SK-N-SH (cell line): Measurements from ENCODE around the gene ID2. TPM values are rescaled to one million over a fixed set of nuclear protein-coding genes. Genes with fewer than 3 reads are reported as not detected.

ENCODE experiments used
- CTCF ChIA-PET: fragments of 300-600, 350-600 bp; formaldehyde crosslinking; extraction: SDS; loops from one replicate; lab custom pipeline; 2021; lab: Yijun Ruan, JAX
- POLR2A ChIA-PET: fragments of 350-600 bp; sonication (Branson Sonifier 250); formaldehyde crosslinking; extraction: SDS; loops from one replicate; lab custom pipeline; 2020; ENCODE audit warnings: antibody characterized with exemption, inconsistent platforms; lab: Yijun Ruan, JAX
- DNase-seq: peaks from one replicate; pipeline ENCODE4 v3.0.0; 2012
- H2AFZ ChIP-seq: fragments of 200-600 bp; sonication (generic); 2 replicates; pipeline ENCODE4 v1.8.1; 2016; ENCODE audit warnings: antibody characterized with exemption, mild to moderate bottlenecking, low read depth
- H3F3A ChIP-seq: fragments of 200-600 bp; sonication (generic); replicated peaks from 2 replicates; pipeline ENCODE3; 2016; ENCODE audit warnings: antibody characterized with exemption, mild to moderate bottlenecking; ENCODE audit not compliant: insufficient read depth
- H3K27ac ChIP-seq, 2 experiments: fragments of 200-500 bp in 1 of 2; fragments of 200-600 bp in 1 of 2; sonication (Bioruptor generic) in 1 of 2; sonication (generic), shearing (Covaris generic) in 1 of 2; 2 replicates each; pipeline versions ENCODE4 v1.5.1 to v1.6.1; 2014 to 2016; ENCODE audit warnings: low read depth in 2 of 2, inconsistent platforms in 1 of 2, low read length in 1 of 2, mild to moderate bottlenecking in 1 of 2, mixed read lengths in 1 of 2
- H3K27me3 ChIP-seq: fragments of 200-600 bp; sonication (generic), shearing (Covaris generic); 2 replicates; pipeline ENCODE4 v1.6.1; 2016; ENCODE audit warnings: mixed run types; ENCODE audit not compliant: insufficient read depth
- H3K36me3 ChIP-seq, 2 experiments: fragments of 200-500 bp in 1 of 2; fragments of 200-600 bp in 1 of 2; sonication (Bioruptor generic) in 1 of 2; sonication (generic) in 1 of 2; replicated peaks in 1 of 2; 2 replicates each; pipeline versions ENCODE3 to v1.5.1; 2014 to 2016; ENCODE audit warnings: low read length in 1 of 2, mild to moderate bottlenecking in 1 of 2; ENCODE audit not compliant: insufficient read depth in 2 of 2, control insufficient read depth in 1 of 2
- H3K4me1 ChIP-seq, 2 experiments: fragments of 200-500 bp in 1 of 2; fragments of 200-600 bp in 1 of 2; sonication (Bioruptor generic) in 1 of 2; sonication (generic), shearing (Covaris generic) in 1 of 2; 2 replicates each; pipeline versions ENCODE4 v1.5.1 to v1.6.1; 2014 to 2016; ENCODE audit warnings: low read depth in 1 of 2, low read length in 1 of 2, mixed run types in 1 of 2; ENCODE audit not compliant: insufficient read depth in 2 of 2, control insufficient read depth in 1 of 2
- H3K4me2 ChIP-seq: fragments of 200-600 bp; sonication (generic), shearing (Covaris generic); 2 replicates; pipeline ENCODE4 v1.6.1; 2017; ENCODE audit warnings: mixed run types
- H3K4me3 ChIP-seq, 2 experiments: fragments of 200-500 bp in 1 of 2; fragments of 200-600 bp in 1 of 2; sonication (Bioruptor generic) in 1 of 2; sonication (generic), shearing (Covaris generic) in 1 of 2; 2 replicates each; pipeline versions ENCODE4 v1.5.1 to v1.8.1; 2014 to 2016; ENCODE audit warnings: low read depth in 2 of 2, inconsistent platforms in 1 of 2, low read length in 1 of 2, mild to moderate bottlenecking in 1 of 2, mixed read lengths in 1 of 2, moderate library complexity in 1 of 2
- H3K79me2 ChIP-seq: fragments of 200-600 bp; sonication (generic); 2 replicates; pipeline ENCODE4 v1.8.1; 2017; ENCODE audit warnings: mild to moderate bottlenecking; ENCODE audit not compliant: insufficient read depth
- H3K9ac ChIP-seq: fragments of 200-600 bp; sonication (generic); 2 replicates; pipeline ENCODE4 v1.6.1; 2017; ENCODE audit warnings: mixed run types
- H3K9me2 ChIP-seq: fragments of 200-600 bp; sonication (generic); 2 replicates; pipeline ENCODE4 v1.6.1; 2017; ENCODE audit warnings: mixed run types
- H3K9me3 ChIP-seq: fragments of 200-600 bp; sonication (generic); 2 replicates; pipeline ENCODE4 v1.6.1; 2017; ENCODE audit warnings: mixed run types, mild to moderate bottlenecking, moderate library complexity
- H4K20me1 ChIP-seq: fragments of 200-600 bp; sonication (generic); 2 replicates; pipeline ENCODE4 v1.6.1; 2017; ENCODE audit warnings: mild to moderate bottlenecking, mixed run types; ENCODE audit not compliant: insufficient read depth
- EP300 ChIP-seq, 2 experiments: IDR thresholded peaks; 2 replicates each; pipeline versions ENCODE4 v1.4.0 to v1.6.1; 2012; ENCODE audit warnings: borderline replicate concordance in 1 of 2, low read depth in 1 of 2, low read length in 1 of 2
- EZH2phosphoT487 ChIP-seq: fragments of 200-600 bp; sonication (generic); IDR thresholded peaks from 2 replicates; pipeline ENCODE4 v1.6.1; 2017; ENCODE audit warnings: low read depth, mixed run types, mild to moderate bottlenecking, antibody characterized with exemption, moderate library complexity, borderline replicate concordance
- FOSL2 ChIP-seq: IDR thresholded peaks from 2 replicates; pipeline ENCODE4 v1.4.0; 2012; ENCODE audit warnings: low read depth, mild to moderate bottlenecking, moderate library complexity, borderline replicate concordance
- GABPA ChIP-seq: IDR thresholded peaks from 2 replicates; pipeline ENCODE4 v1.4.0; 2012; ENCODE audit warnings: low read depth, mild to moderate bottlenecking
- GATA2 ChIP-seq: sonication (generic); formaldehyde crosslinking; IDR thresholded peaks from 2 replicates; pipeline ENCODE4 v1.5.0; 2020; ENCODE audit warnings: mild to moderate bottlenecking, missing genetic modification reagents
- MEF2A ChIP-seq: IDR thresholded peaks from 2 replicates; pipeline ENCODE4 v1.4.0; 2012; ENCODE audit warnings: low read depth, borderline replicate concordance
- MXI1 ChIP-seq: IDR thresholded peaks from 2 replicates; pipeline ENCODE4 v1.6.1; 2012; ENCODE audit warnings: mild to moderate bottlenecking, low read depth, low read length, improper control_type of control experiment
- NRF1 ChIP-seq: IDR thresholded peaks from 2 replicates; pipeline ENCODE4 v1.6.1; 2012; ENCODE audit warnings: low read depth, mild to moderate bottlenecking, low read length
- POLR2AphosphoS5 ChIP-seq: IDR thresholded peaks from 2 replicates; pipeline ENCODE4 v1.6.1; 2012; ENCODE audit warnings: low read depth, low read length
- RCOR1 ChIP-seq: fragments of 150-350 bp; IDR thresholded peaks from 2 replicates; pipeline ENCODE4 v1.6.1; 2017; ENCODE audit warnings: antibody characterized with exemption, low read length
- SIN3A ChIP-seq: IDR thresholded peaks from 2 replicates; pipeline ENCODE4 v1.6.1; 2012; ENCODE audit warnings: low read depth, mild to moderate bottlenecking, low read length, moderate library complexity, borderline replicate concordance
- WGBS: methylation state at CpG from one replicate; pipeline ENCODE4 v1.1.6; 2017; ENCODE audit warnings: low lambda C conversion rate; 5-methylcytosine and 5-hydroxymethylcytosine counted together
- polyA plus RNA-seq, 3 experiments: library from polyadenylated mRNA; depleted of rRNA; stranded (reverse); fragments of >200 nt; gene quantifications; 2 replicates each; pipeline ENCODE4 v1.2.3, GENCODE V29; 2012
- TF ChIP-seq, protein P1 (sequence below): IDR thresholded peaks from 2 replicates; pipeline ENCODE4; 2012
- TF ChIP-seq, protein P2 (sequence below): IDR thresholded peaks from 2 replicates; pipeline ENCODE4 v1.4.0; 2012; ENCODE audit warnings: low read depth, borderline replicate concordance
- TF ChIP-seq, protein P3 (sequence below): IDR thresholded peaks from 2 replicates; pipeline ENCODE4 v1.4.0; 2012; ENCODE audit warnings: low read depth, borderline replicate concordance
- TF ChIP-seq, protein P4 (sequence below): fragments of 150-350 bp; IDR thresholded peaks from 2 replicates; pipeline ENCODE4 v1.6.1; 2017; ENCODE audit warnings: antibody characterized with exemption, low read length, low read depth, borderline replicate concordance
- TF ChIP-seq, protein P5 (sequence below): fragments of 150-350 bp; IDR thresholded peaks from 2 replicates; pipeline ENCODE4 v1.6.1; 2016; ENCODE audit warnings: mild to moderate bottlenecking, low read depth, low read length

ID2 gene
- polyA plus RNA-seq, 1 of the 3 experiments (the other 2 are of a cell fraction), result 459 TPM

DNA sequence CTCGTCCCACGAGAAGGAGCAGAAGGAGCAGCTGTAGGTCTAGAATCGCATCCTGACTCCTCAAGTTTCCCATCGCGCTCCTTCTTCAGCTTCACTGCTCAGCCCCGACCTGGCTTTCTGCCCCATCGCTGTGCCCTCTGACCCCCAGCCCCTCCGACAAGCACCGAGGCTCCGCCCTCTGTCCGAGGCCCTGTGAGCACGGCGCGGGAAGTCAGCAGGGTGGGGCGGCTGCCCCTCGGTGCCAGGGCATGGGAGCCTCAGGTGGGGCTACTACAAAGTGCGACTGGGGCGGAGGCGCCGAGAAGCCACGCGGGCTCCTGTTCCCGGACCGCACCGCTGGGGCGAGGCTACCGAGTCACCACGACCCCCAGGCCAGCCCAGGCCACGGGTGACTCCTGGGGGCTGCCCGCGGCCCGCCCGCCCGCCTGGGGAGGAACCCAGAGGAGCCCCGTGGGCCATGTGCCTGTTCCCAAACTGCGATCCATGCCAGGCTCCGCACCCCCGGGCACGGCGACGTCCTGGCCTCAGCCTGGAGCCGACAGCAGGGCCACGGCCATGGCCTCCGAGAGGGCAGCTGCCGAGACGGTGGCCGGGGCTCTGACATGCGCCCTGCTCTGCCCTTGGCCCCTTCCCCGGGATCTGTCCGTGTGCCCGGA, 36.6 kb upstream of the ID2 start (continued):
- TF ChIP-seq GATA2 (no peak), GABPA (no peak), EP300 (IDR thresholded peaks at IDR 0.05; ENCODE audit: borderline replicate concordance in 1 of 2, low read depth in 1 of 2, low read length in 1 of 2) (no peak), POLR2AphosphoS5 (no peak), RCOR1 (no peak), FOSL2 (no peak)
- TF ChIP-seq, protein P1, sequence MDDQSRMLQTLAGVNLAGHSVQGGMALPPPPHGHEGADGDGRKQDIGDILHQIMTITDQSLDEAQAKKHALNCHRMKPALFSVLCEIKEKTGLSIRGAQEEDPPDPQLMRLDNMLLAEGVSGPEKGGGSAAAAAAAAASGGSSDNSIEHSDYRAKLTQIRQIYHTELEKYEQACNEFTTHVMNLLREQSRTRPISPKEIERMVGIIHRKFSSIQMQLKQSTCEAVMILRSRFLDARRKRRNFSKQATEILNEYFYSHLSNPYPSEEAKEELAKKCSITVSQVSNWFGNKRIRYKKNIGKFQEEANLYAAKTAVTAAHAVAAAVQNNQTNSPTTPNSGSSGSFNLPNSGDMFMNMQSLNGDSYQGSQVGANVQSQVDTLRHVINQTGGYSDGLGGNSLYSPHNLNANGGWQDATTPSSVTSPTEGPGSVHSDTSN, result no peak

DNA sequence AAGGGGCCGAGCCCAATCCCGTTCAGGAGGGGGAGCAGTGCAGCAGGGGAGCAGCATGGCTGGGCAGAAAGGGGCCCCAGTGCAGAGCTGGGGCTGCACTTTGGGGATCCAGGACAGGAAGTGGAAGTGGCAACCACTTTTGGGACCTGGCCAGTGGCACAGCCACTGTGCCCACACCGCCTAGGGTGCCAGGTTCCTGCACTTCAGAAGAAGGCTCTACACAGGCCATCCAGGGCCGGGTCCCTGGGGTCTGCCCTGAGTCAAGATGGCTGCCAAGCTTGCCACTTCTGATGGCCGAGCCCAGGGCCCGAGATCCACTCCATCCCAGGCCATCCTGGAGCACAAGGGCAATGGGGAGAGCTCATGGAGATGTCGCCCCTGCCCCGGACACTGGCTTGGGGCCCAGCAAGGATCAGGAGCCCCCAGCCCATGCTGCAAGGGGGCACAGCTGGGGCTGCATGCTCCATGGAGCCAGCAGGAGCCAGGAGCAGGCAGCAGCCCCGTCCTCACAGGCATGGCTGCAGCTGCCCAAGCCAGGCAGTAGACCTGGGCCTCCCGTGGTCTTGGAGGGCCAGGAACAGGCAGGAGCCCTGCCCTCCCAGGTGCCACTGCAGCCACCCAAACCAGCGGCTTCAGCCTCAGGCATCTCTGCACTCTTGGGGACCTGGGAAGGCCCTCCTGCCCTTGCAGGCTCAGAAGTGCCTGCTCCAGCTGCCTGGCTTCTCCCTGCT, 35.0 kb upstream of the ID2 start:
- H3K9me2 ChIP-seq, result no peaks in the 10 kb centered on the region
- peaks cover 3% of the 10 kb centered on the region for H3F3A ChIP-seq
- H2AFZ ChIP-seq, result no peak overlapping the region
- no peaks in the 10 kb centered on the region for H3K27me3 ChIP-seq
- no peak overlapping the region for H3K4me3 ChIP-seq
- H3K79me2 ChIP-seq, result no peaks in the 10 kb centered on the region
- WGBS, result 75% methylated on average over 5 of the region's 11 CpGs
- TF ChIP-seq, protein P1, result no peak
- TF ChIP-seq, protein P2, sequence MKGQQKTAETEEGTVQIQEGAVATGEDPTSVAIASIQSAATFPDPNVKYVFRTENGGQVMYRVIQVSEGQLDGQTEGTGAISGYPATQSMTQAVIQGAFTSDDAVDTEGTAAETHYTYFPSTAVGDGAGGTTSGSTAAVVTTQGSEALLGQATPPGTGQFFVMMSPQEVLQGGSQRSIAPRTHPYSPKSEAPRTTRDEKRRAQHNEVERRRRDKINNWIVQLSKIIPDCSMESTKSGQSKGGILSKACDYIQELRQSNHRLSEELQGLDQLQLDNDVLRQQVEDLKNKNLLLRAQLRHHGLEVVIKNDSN, result no peak
- TF ChIP-seq MXI1, result no peak
- TF ChIP-seq, protein P3, sequence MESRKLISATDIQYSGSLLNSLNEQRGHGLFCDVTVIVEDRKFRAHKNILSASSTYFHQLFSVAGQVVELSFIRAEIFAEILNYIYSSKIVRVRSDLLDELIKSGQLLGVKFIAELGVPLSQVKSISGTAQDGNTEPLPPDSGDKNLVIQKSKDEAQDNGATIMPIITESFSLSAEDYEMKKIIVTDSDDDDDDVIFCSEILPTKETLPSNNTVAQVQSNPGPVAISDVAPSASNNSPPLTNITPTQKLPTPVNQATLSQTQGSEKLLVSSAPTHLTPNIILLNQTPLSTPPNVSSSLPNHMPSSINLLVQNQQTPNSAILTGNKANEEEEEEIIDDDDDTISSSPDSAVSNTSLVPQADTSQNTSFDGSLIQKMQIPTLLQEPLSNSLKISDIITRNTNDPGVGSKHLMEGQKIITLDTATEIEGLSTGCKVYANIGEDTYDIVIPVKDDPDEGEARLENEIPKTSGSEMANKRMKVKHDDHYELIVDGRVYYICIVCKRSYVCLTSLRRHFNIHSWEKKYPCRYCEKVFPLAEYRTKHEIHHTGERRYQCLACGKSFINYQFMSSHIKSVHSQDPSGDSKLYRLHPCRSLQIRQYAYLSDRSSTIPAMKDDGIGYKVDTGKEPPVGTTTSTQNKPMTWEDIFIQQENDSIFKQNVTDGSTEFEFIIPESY, result no peak
- TF ChIP-seq EZH2phosphoT487, result no peak
- no peak for TF ChIP-seq MEF2A
- TF ChIP-seq, protein P4, sequence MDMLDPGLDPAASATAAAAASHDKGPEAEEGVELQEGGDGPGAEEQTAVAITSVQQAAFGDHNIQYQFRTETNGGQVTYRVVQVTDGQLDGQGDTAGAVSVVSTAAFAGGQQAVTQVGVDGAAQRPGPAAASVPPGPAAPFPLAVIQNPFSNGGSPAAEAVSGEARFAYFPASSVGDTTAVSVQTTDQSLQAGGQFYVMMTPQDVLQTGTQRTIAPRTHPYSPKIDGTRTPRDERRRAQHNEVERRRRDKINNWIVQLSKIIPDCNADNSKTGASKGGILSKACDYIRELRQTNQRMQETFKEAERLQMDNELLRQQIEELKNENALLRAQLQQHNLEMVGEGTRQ, result no peak
- TF ChIP-seq GATA2, result no peak
- TF ChIP-seq NRF1, result no peak
- no peak for TF ChIP-seq SIN3A
- TF ChIP-seq, protein P5, sequence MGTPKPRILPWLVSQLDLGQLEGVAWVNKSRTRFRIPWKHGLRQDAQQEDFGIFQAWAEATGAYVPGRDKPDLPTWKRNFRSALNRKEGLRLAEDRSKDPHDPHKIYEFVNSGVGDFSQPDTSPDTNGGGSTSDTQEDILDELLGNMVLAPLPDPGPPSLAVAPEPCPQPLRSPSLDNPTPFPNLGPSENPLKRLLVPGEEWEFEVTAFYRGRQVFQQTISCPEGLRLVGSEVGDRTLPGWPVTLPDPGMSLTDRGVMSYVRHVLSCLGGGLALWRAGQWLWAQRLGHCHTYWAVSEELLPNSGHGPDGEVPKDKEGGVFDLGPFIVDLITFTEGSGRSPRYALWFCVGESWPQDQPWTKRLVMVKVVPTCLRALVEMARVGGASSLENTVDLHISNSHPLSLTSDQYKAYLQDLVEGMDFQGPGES, result no peak
- no peak for TF ChIP-seq FOSL2
- POLR2A ChIA-PET, result no interaction called here
- H3K9ac ChIP-seq, result no peak overlapping the region
- CTCF ChIA-PET, result no interaction called here
- no peak overlapping the region for H3K4me2 ChIP-seq
- DNase-seq, result no peak
- no peaks in the 10 kb centered on the region for H3K9me3 ChIP-seq
- no peaks in the 10 kb centered on the region for H4K20me1 ChIP-seq
- peaks cover 0 to 8% of the 10 kb centered on the region in 2 experiments; a peak in 1 of 4 replicates for H3K4me1 ChIP-seq
- H3K36me3 ChIP-seq, result no peaks in the 10 kb centered on the region
- H3K27ac ChIP-seq, result no peak overlapping the region
